Loucy (cell line): Measurements from ENCODE around the gene SCN11A.

Source experiments
- H2AFZ ChIP-seq: fragments of 200-600 bp; sonication (generic); 2 replicates; pipeline ENCODE4 v1.6.0; 2016; ENCODE audit warnings: antibody characterized with exemption, mild to moderate bottlenecking, low read length, moderate library complexity
- H3F3A ChIP-seq: fragments of 200-600 bp; 2 replicates; pipeline ENCODE4 v1.6.0; 2016; ENCODE audit warnings: antibody characterized with exemption, low read depth, mild to moderate bottlenecking
- H3K27me3 ChIP-seq: fragments of 200-600 bp; sonication (generic); 2 replicates; pipeline ENCODE4 v1.6.1; 2014; ENCODE audit warnings: low read length, mild to moderate bottlenecking; ENCODE audit not compliant: insufficient read depth, poor library complexity, severe bottlenecking
- H3K36me3 ChIP-seq: fragments of 200-600 bp; sonication (generic); 2 replicates; pipeline ENCODE4 v1.6.1; 2016; ENCODE audit warnings: low read length; ENCODE audit not compliant: insufficient read depth
- H3K4me1 ChIP-seq: fragments of 200-600 bp; sonication (generic); 2 replicates; pipeline ENCODE4 v1.5.1; 2014; ENCODE audit warnings: low read length, mild to moderate bottlenecking; ENCODE audit not compliant: insufficient read depth, poor library complexity, severe bottlenecking
- H3K4me2 ChIP-seq: fragments of 200-600 bp; sonication (generic); 2 replicates; pipeline ENCODE4 v1.6.0; 2014; ENCODE audit warnings: antibody characterized with exemption, low read length, low read depth, mild to moderate bottlenecking; ENCODE audit not compliant: poor library complexity, severe bottlenecking
- H3K4me3 ChIP-seq: fragments of 200-600 bp; sonication (generic); 2 replicates; pipeline ENCODE4 v1.5.1; 2014; ENCODE audit warnings: low read length, mild to moderate bottlenecking, mixed read lengths; ENCODE audit not compliant: poor library complexity, severe bottlenecking
- H3K79me2 ChIP-seq: fragments of 200-600 bp; sonication (generic); 2 replicates; pipeline ENCODE4 v1.6.1; 2014; ENCODE audit warnings: low read length; ENCODE audit not compliant: insufficient read depth
- H3K9ac ChIP-seq: fragments of 200-600 bp; sonication (generic); 2 replicates; pipeline ENCODE4 v1.6.0; 2014; ENCODE audit warnings: mild to moderate bottlenecking, low read depth, low read length, moderate library complexity; ENCODE audit not compliant: poor library complexity, severe bottlenecking
- H3K9me2 ChIP-seq: fragments of 200-600 bp; sonication (generic); replicated peaks from 2 replicates; pipeline ENCODE4 v1.6.1; 2016; ENCODE audit warnings: low read depth, low read length, mixed read lengths
- H3K9me3 ChIP-seq: fragments of 200-600 bp; sonication (generic); 2 replicates; pipeline ENCODE4 v1.6.1; 2014; ENCODE audit warnings: mild to moderate bottlenecking, antibody characterized with exemption, low read length, low read depth; ENCODE audit not compliant: insufficient read depth
- H4K20me1 ChIP-seq: fragments of 200-600 bp; sonication (generic); 2 replicates; pipeline ENCODE4 v1.6.0; 2014; ENCODE audit warnings: antibody characterized with exemption, low read length, mild to moderate bottlenecking; ENCODE audit not compliant: insufficient read depth, poor library complexity, severe bottlenecking
- CTCF ChIP-seq: fragments of 200-600 bp; sonication (generic); conservative IDR thresholded peaks from 2 replicates; pipeline ENCODE4 v1.5.1; 2014; ENCODE audit warnings: mild to moderate bottlenecking, antibody characterized with exemption, low read length
- EZH2phosphoT487 ChIP-seq: fragments of 200-600 bp; IDR thresholded peaks from 2 replicates; pipeline ENCODE4 v1.6.1; 2018; ENCODE audit warnings: antibody characterized with exemption, mild to moderate bottlenecking, moderate library complexity, borderline replicate concordance

The SCN11A gene

GRCh38 chr3:39080026-39080425 is 28.3 kb upstream of the SCN11A start:
- no peaks in the 10 kb centered on the region for H3F3A ChIP-seq
- peaks cover 62% of the 10 kb centered on the region for H3K36me3 ChIP-seq
- H3K79me2 ChIP-seq: no peaks in the 10 kb centered on the region
- no peaks in the 10 kb centered on the region for H3K9me3 ChIP-seq
- no peaks in the 10 kb centered on the region for H4K20me1 ChIP-seq
- H3K9ac ChIP-seq: no peak overlapping the region
- TF ChIP-seq EZH2phosphoT487: no peak
- TF ChIP-seq CTCF: no peak
- no peaks in the 10 kb centered on the region for H3K27me3 ChIP-seq
- no peak overlapping the region for H2AFZ ChIP-seq
- H3K4me3 ChIP-seq: no peak overlapping the region
- H3K4me1 ChIP-seq: no peaks in the 10 kb centered on the region
- no peaks in the 10 kb centered on the region for H3K9me2 ChIP-seq
- no peak overlapping the region for H3K4me2 ChIP-seq

- Histone ChIP-seq H3K9ac (no peak overlapping the region), H3K4me3 (no peak overlapping the region), H3K27me3 (no peaks in the 10 kb centered on the region), H3K36me3 (peaks cover 65% of the 10 kb centered on the region), H3F3A (no peaks in the 10 kb centered on the region), H4K20me1 (no peaks in the 10 kb centered on the region), H2AFZ (no peak overlapping the region), H3K9me3 (no peaks in the 10 kb centered on the region), H3K79me2 (no peaks in the 10 kb centered on the region), H3K9me2 (no peaks in the 10 kb centered on the region), H3K4me1 (no peaks in the 10 kb centered on the region), H3K4me2 (no peak overlapping the region)
- TF ChIP-seq EZH2phosphoT487 (no peak), CTCF (peak; percentile 42; the same call in 1 of the 2 replicates)
Measured at GRCh38 chr3:39079530-39079929, 27.8 kb upstream of the SCN11A start.

GRCh38 chr3:39075910-39076309 is 24.2 kb upstream of the SCN11A start:
- H3K79me2 ChIP-seq: no peaks in the 10 kb centered on the region
- H2AFZ ChIP-seq: no peak overlapping the region
- H3K9me2 ChIP-seq: no peaks in the 10 kb centered on the region
- H3K4me2 ChIP-seq: no peak overlapping the region
- H3K36me3 ChIP-seq: peaks cover 83% of the 10 kb centered on the region
- H3K4me1 ChIP-seq: no peaks in the 10 kb centered on the region
- no peak overlapping the region for H3K4me3 ChIP-seq
- no peaks in the 10 kb centered on the region for H3F3A ChIP-seq
- H3K27me3 ChIP-seq: no peaks in the 10 kb centered on the region
- TF ChIP-seq EZH2phosphoT487: no peak
- TF ChIP-seq CTCF: no peak
- no peak overlapping the region for H3K9ac ChIP-seq
- no peaks in the 10 kb centered on the region for H4K20me1 ChIP-seq
- no peaks in the 10 kb centered on the region for H3K9me3 ChIP-seq
